Large intestine (tissue), 3 donors: ENCODE measurements around the gene ASIC4. TPM values are rescaled to one million over a fixed set of nuclear protein-coding genes. Genes with fewer than 3 reads are reported as not detected.

Source experiments
- DNase-seq, 2 donors: peaks; one replicate each; pipeline versions ENCODE4 v3.0.0 to v3.0.0-alpha.2; 2013
- H3K27ac ChIP-seq: one replicate; pipeline ENCODE4 v1.5.1; 2013; ENCODE audit warnings: low read length
- H3K27me3 ChIP-seq: 2 replicates; pipeline ENCODE4 v1.6.1; 2013; ENCODE audit warnings: low read length; ENCODE audit not compliant: control insufficient read depth, insufficient read depth
- H3K36me3 ChIP-seq: 2 replicates; pipeline ENCODE4 v1.6.1; 2013; ENCODE audit warnings: low read length; ENCODE audit not compliant: control insufficient read depth, insufficient read depth
- H3K4me1 ChIP-seq: one replicate; pipeline ENCODE4 v1.6.1; 2013; ENCODE audit warnings: low read length; ENCODE audit not compliant: control insufficient read depth, insufficient read depth
- H3K4me3 ChIP-seq: one replicate; pipeline ENCODE4 v1.5.1; 2013; ENCODE audit warnings: low read length
- H3K9me3 ChIP-seq: one replicate; pipeline ENCODE4 v1.6.1; 2013; ENCODE audit warnings: mild to moderate bottlenecking, low read depth, low read length, moderate library complexity; ENCODE audit not compliant: control insufficient read depth
- WGBS: methylation state at CpG from one replicate; pipeline ENCODE4 v1.1.5; 2013; ENCODE audit warnings: low lambda C conversion rate; ENCODE audit not compliant: insufficient coverage; 5-methylcytosine and 5-hydroxymethylcytosine counted together
- polyA plus RNA-seq: library from polyadenylated mRNA; unstranded; fragments of 120-200 nt; gene quantifications from one replicate; pipeline ENCODE4 v1.2.1, GENCODE V29; 2013

ASIC4 gene
- polyA plus RNA-seq, 1 donor, result 1.1 TPM

GRCh38 chr2:219554350-219554749 is 40.1 kb downstream of the ASIC4 start:
- Histone ChIP-seq H3K4me1 (peaks cover 10% of the 10 kb centered on the region), H3K36me3 (peaks cover 13% of the 10 kb centered on the region), H3K27ac (no peak overlapping the region), H3K4me3 (no peak overlapping the region), H3K9me3 (peaks cover 2% of the 10 kb centered on the region), H3K27me3 (peaks cover 24% of the 10 kb centered on the region)
- no CpG with 5 or more reads among the region's 15 CpGs for WGBS
- DNase-seq, result no peak

GRCh38 chr2:219555956-219556355 is 41.7 kb downstream of the ASIC4 start:
- H3K4me3 ChIP-seq, result no peak overlapping the region
- peaks cover 10% of the 10 kb centered on the region for H3K4me1 ChIP-seq
- H3K27me3 ChIP-seq, result peaks cover 19% of the 10 kb centered on the region
- H3K36me3 ChIP-seq, result peaks cover 8% of the 10 kb centered on the region
- H3K9me3 ChIP-seq, result peaks cover 2% of the 10 kb centered on the region
- no peak overlapping the region for H3K27ac ChIP-seq
- no CpG with 5 or more reads among the region's 20 CpGs for WGBS
- no peak for DNase-seq

- Histone ChIP-seq H3K4me1 (peaks cover 8% of the 10 kb centered on the region), H3K4me3 (no peak overlapping the region), H3K9me3 (peaks cover 2% of the 10 kb centered on the region), H3K27ac (no peak overlapping the region), H3K27me3 (peaks cover 14% of the 10 kb centered on the region), H3K36me3 (peaks cover 8% of the 10 kb centered on the region)
- DNase-seq, result no peak
- WGBS, result no CpG with 5 or more reads among the region's 19 CpGs
Observed at GRCh38 chr2:219556413-219556812, 42.1 kb downstream of the ASIC4 start.

GRCh38 chr2:219557320-219557719 is 43.0 kb downstream of the ASIC4 start:
- H3K4me3 ChIP-seq, result no peak overlapping the region
- H3K27ac ChIP-seq, result no peak overlapping the region
- H3K36me3 ChIP-seq, result peaks cover 10% of the 10 kb centered on the region
- peaks cover 8% of the 10 kb centered on the region for H3K27me3 ChIP-seq
- DNase-seq, result no peak
- no CpG with 5 or more reads among the region's 21 CpGs for WGBS
- peaks cover 7% of the 10 kb centered on the region for H3K4me1 ChIP-seq
- peaks cover 2% of the 10 kb centered on the region for H3K9me3 ChIP-seq

GRCh38 chr2:219557791-219558785 is 43.8 kb downstream of the ASIC4 start:
- Histone ChIP-seq H3K4me1 (peaks cover 4% of the 10 kb centered on the region), H3K27ac (no peak overlapping the region), H3K4me3 (no peak overlapping the region), H3K27me3 (peaks cover 6% of the 10 kb centered on the region), H3K36me3 (peaks cover 18% of the 10 kb centered on the region), H3K9me3 (peaks cover 2% of the 10 kb centered on the region)
- no peak for DNase-seq
- WGBS, result no CpG with 5 or more reads among the region's 25 CpGs

GRCh38 chr2:219559156-219559915 is 45.1 kb downstream of the ASIC4 start:
- Histone ChIP-seq H3K4me1 (no peaks in the 10 kb centered on the region), H3K4me3 (no peak overlapping the region), H3K27ac (no peak overlapping the region), H3K9me3 (no peaks in the 10 kb centered on the region), H3K27me3 (no peaks in the 10 kb centered on the region), H3K36me3 (peaks cover 26% of the 10 kb centered on the region)
- no CpG with 5 or more reads among the region's 20 CpGs for WGBS
- no peak for DNase-seq

GRCh38 chr2:219560037-219560892 is 46.0 kb downstream of the ASIC4 start:
- H3K9me3 ChIP-seq, result no peaks in the 10 kb centered on the region
- no CpG with 5 or more reads among the region's 8 CpGs for WGBS
- no peak overlapping the region for H3K4me3 ChIP-seq
- peaks cover 34% of the 10 kb centered on the region for H3K36me3 ChIP-seq
- no peak overlapping the region for H3K27ac ChIP-seq
- H3K27me3 ChIP-seq, result no peaks in the 10 kb centered on the region
- H3K4me1 ChIP-seq, result no peaks in the 10 kb centered on the region
- DNase-seq, result no peak

- H3K36me3 ChIP-seq, result peaks cover 34% of the 10 kb centered on the region
- no CpG with 5 or more reads among the region's 3 CpGs for WGBS
- no peaks in the 10 kb centered on the region for H3K9me3 ChIP-seq
- no peaks in the 10 kb centered on the region for H3K4me1 ChIP-seq
- H3K4me3 ChIP-seq, result no peak overlapping the region
- DNase-seq, result no peak
- H3K27ac ChIP-seq, result no peak overlapping the region
- no peaks in the 10 kb centered on the region for H3K27me3 ChIP-seq
Observed at GRCh38 chr2:219560893-219561178, 46.6 kb downstream of the ASIC4 start.

GRCh38 chr2:219561179-219562048 is 47.1 kb downstream of the ASIC4 start:
- no peaks in the 10 kb centered on the region for H3K9me3 ChIP-seq
- no peaks in the 10 kb centered on the region for H3K27me3 ChIP-seq
- H3K4me3 ChIP-seq, result no peak overlapping the region
- no CpG with 5 or more reads among the region's 24 CpGs for WGBS
- H3K27ac ChIP-seq, result no peak overlapping the region
- no peaks in the 10 kb centered on the region for H3K4me1 ChIP-seq
- DNase-seq, result no peak
- peaks cover 36% of the 10 kb centered on the region for H3K36me3 ChIP-seq
